Endometrium (tissue), 2 donors: ENCODE data around the gene ENSA.
"Not testable (repeated sequence)": the region's sequence is repeated elsewhere in the genome, so short reads cannot be mapped to it uniquely, and the experiment has no call there.

Experiments used
- FAIRE-seq: peaks from 2 replicates; lab custom pipeline; 2012; peaks lifted over from hg19 to GRCh38; lab: Jason Lieb, UNC
- donor health status: control.
- donor health status: control.

ENSA gene

DNA sequence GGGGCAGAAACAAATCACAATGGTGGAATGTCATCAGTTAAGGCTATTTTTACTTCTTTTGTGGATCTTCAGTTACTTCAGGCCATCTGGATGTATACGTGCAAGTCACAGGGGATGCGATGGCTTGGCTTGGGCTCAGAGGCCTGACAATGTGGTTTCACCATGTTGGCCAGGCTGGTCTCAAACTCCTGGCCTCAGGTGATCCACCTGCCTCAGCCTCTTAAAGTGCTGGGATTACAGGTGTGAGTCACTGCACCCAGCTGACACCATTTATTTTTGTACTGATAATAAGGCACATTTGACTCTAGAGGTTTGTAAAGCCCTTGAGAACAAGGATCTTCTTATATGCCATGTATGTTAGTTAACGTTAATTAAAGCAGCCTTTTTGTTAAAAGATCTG, 48.4 kb downstream of the ENSA start:
- not testable (repeated sequence) for FAIRE-seq

- no peak for FAIRE-seq
Measured at GRCh38 chr1:150579945-150580642, 49.3 kb downstream of the ENSA start.

- no peak for FAIRE-seq
Measured at GRCh38 chr1:150579110-150579944, 50.1 kb downstream of the ENSA start, which contains the start of gene MCL1. MCL1 (minus strand) TSS chr1:150579610; CDS start chr1:150579530, 80 bp downstream.

- no peak for FAIRE-seq
Measured at GRCh38 chr1:150578272-150579109, 50.9 kb downstream of the ENSA start.

DNA sequence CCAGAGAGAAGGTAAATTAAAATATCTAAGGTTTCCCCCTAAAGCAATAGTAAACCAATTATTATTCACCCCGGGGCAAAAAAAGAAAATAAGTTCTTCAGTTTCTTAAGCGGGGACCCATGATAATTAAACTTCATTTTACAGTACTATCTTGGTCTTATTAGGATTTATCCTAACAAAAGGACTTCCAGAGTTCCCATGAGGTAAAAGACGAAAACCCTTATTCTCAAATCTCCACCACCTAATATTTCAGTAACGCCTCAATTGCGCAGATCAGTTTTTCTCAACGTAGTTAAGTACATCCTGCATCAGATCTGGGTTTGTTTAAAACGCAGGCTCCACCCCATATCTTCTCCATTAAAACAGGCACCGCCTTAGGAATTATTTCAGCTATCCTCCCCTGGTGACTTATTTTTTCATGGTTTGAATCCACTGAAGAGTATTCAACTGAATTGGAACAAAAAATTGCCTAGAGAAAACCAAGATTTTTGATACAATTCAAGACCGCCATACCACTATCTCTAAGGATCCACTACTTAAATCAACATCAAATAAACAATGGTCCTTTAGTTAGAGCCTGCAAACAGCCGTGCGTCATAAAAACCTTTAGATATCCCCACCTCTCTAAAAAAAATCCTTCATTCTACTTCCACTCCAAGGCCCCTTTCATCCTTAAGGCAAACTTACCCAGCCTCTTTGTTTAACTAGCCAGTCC, 51.7 kb downstream of the ENSA start:
- FAIRE-seq = no peak

DNA sequence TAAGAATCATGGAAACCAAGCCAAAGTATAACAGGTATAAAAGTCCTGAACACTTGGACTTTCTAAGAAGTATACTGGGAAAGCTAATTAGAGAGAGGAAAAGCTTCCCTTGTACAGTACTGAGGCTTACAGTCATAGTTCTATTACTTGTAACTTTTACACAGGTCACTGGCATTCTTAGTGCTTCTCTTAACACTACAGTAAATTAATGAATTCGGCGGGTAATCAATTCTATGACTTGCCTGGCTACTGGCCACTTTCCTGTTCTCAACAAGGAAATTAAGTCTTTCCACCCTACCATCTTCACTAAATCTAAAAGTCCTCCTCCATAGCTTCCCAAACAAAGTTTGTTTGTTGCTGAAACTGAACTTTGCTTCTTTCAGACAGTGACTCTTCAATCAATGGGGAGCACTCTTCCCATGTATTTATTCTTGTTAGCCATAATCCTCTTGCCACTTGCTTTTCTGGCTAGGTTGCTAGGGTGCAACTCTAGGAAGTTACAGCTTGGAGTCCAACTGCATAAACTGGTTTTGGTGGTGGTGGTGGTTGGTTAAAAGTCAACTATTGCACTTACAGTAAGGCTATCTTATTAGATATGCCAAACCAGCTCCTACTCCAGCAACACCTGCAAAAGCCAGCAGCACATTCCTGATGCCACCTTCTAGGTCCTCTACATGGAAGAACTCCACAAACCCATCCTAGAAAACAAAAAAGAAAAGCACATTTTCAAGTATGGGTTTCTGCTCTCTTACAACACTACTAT, 52.4 kb downstream of the ENSA start:
- FAIRE-seq = no peak

DNA sequence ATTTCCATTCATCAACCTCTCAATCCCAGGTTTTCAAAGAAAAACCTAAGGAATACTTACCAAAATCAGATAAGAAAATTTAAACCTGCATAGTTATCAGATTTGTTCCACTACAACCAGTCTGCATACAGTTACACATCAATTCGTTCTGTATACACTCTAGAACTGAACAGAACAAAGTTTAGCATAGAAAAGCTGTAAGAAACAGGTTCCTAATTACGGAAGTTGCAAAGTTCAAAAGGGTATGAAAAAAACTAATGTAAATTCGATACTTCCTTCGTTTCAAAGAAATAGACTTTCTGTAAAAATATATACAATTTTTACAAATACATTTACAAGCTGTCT, 53.1 kb downstream of the ENSA start:
- no peak for FAIRE-seq

GRCh38 chr1:150575518-150576366, 53.7 kb downstream of the ENSA start:
- FAIRE-seq = no peak

DNA sequence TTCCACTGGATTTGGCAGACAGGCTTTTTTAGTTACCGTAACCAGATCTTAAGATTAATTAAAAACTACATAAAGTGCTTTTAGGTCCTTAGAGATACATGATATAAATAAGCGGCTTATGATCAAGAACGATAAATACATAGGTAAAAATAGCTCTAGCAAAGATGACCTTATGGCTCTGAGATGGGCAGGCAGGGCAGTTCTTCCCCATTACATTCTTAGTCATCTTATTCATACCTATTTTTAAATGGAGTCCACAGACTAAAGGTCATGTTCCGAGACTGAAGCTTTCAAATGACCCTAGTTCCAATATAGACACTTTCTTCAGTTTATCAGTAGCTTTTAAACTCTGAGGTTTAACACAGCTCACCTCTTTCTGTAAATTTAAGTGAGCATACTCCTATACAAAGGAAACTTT, 54.3 kb downstream of the ENSA start:
- FAIRE-seq = no peak

- FAIRE-seq = no peak
Measured at GRCh38 chr1:150574260-150575071, 54.9 kb downstream of the ENSA start.

GRCh38 chr1:150573648-150574071, 55.8 kb downstream of the ENSA start:
- not testable (repeated sequence) for FAIRE-seq

- no peak for FAIRE-seq
Measured at GRCh38 chr1:150572918-150573647, 56.3 kb downstream of the ENSA start.
